NAMALWA (cell line): ENCODE data around the gene BRIP1.
"Not testable (repeated sequence)": the region's sequence is repeated elsewhere in the genome, so short reads cannot be mapped to it uniquely, and the experiment has no call there.

Experiments used
- DNase-seq: peaks from one replicate; pipeline ENCODE4 v3.0.0-alpha.2; 2015; ENCODE audit warnings: low spot score

The BRIP1 gene

GRCh38 chr17:61827649-61828395, 35.5 kb downstream of the BRIP1 start:
- no peak for DNase-seq

- not testable (repeated sequence) for DNase-seq
Measured at GRCh38 chr17:61826866-61827265, 36.5 kb downstream of the BRIP1 start.

DNA sequence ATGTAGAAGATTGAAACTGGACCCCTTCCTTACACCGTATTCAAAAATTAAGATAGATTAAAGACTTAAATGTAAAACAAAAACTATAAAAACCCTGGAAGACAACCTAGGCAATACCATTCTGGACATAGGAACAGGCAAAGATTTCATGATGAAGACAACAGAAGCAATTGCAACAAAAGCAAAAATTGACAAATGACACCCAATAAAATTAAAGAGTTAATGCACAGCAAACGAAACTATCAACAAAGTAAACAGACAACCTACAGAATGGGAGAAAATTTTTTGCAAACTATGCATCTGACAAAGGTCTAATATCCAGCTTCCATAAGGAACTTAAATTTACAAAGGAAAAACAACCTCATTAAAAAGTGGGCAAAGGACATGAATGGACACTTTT, 37.1 kb downstream of the BRIP1 start:
- DNase-seq = not testable (repeated sequence)

- no peak for DNase-seq
Measured at GRCh38 chr17:61825448-61826137, 37.7 kb downstream of the BRIP1 start.

GRCh38 chr17:61822326-61823285, 40.7 kb downstream of the BRIP1 start:
- DNase-seq = no peak

- DNase-seq = no peak
Measured at GRCh38 chr17:61821655-61822054, 41.7 kb downstream of the BRIP1 start.

DNA sequence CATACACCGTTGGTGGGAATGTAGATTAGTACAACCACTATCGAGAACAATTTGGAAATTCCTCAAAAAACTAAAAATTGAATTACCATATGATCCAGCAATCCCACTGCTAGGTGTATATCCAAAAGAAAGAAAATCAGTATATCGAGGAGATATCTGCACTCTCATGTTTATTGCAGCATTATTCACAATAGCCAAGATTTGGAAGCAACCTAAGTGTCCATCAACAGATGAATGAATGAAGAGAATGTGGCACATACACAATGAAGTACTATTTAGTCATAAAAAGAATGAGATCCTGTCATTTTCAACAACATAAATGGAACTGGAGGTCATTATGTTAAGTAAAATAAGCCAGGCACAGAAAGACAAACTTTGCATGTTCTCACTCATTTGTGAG, 44.1 kb downstream of the BRIP1 start:
- not testable (repeated sequence) for DNase-seq

DNA sequence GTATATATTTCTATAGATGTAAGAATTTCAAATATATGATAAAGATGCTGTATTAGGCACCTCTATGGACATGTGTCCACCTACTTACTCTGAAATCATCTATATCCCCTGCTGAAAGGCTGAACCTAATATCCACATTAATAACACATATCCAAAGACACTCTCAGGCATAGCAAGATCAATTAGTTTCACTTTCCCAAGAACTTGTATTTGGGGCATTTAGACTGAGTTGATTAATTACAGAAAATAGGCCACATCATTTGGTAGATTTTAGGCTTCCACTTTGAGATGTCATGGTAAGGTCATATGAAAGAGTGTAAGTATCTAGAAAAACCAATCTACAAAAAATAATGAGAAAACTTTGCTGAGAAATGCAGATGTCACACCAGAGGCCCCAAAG, 45.1 kb downstream of the BRIP1 start:
- no peak for DNase-seq

GRCh38 chr17:61817452-61817851, 45.9 kb downstream of the BRIP1 start:
- no peak for DNase-seq

GRCh38 chr17:61816538-61816937, 46.8 kb downstream of the BRIP1 start:
- peak; percentile 45 for DNase-seq

- peak; percentile 43 for DNase-seq
Measured at GRCh38 chr17:61815863-61816503, 47.3 kb downstream of the BRIP1 start.

- no peak for DNase-seq
Measured at GRCh38 chr17:61814485-61814884, 48.8 kb downstream of the BRIP1 start.

GRCh38 chr17:61813211-61813610, 50.1 kb downstream of the BRIP1 start:
- DNase-seq = no peak

- DNase-seq = no peak
Measured at GRCh38 chr17:61812747-61813146, 50.6 kb downstream of the BRIP1 start.

GRCh38 chr17:61809816-61810392, 53.4 kb downstream of the BRIP1 start:
- peak; percentile 13 for DNase-seq

DNA sequence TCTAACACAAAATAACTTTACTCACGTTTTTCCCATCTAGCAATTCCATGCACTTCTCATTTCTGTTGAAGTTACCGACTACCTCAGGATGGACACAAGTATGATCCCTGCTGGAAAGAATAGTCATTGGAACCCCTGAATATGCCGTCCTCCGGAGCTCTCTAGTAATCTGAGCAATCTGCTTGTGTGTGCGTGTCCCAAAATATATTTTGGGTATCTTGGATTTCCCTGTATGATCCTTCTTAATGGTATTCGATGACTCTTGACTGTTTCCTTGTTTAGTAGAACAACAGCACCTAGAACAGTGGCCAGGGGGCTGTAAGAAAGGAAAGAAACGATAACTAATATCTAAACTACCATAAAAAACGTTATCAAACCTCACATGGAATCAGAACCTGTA, 54.9 kb downstream of the BRIP1 start:
- DNase-seq = no peak

DNA sequence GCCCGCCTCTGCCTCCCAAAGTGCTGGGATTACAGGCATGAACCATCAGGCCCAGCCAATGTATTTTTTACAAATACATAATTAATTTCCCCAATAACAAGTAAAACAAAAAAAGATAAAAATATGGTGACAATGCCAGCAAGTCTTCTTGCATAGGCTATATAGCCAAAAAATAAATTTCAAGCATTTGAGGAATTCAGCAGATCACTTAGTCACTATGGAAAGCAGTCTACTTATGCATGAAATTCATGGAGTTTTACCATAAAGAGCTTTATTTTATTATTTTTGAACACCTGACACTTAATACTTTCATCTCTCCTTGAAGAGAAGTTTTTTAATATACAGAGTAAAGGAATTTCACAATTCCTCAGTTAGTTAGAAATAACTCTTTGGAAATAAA, 56.4 kb downstream of the BRIP1 start:
- DNase-seq = no peak

DNA sequence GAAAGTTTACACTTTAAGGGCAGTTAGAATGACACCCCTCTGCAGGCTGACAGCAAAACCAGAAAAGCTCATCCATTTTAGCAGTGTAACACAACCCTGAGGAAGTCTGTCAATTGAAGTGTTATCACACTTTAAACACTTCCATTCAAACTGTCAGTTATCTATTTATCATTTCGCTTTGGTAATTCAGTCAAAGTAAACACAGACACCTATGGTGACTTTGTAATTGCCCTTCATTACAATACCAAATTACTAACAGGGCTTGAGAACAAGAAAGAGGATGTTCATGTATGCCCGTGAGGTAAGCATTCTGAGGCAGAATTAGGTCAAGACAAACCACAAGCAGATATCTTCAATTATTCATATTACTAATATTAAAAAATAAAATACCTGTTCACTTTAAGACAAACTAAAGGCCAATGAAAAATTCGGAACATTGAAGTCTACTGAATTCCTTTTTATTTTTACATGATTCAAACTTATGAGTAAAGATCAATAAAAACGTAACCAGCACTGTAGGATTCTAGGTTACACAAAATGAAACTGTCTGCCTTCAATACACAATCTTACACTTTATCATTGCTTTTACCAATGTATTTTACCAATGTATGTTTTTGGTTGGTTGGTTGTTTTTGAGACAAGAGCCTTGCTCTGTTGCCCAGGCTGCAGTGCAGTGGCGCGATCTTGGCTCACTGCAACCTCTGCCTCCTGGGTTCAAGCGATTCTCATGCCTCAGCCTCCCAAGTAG, 57.1 kb downstream of the BRIP1 start:
- no peak for DNase-seq

DNA sequence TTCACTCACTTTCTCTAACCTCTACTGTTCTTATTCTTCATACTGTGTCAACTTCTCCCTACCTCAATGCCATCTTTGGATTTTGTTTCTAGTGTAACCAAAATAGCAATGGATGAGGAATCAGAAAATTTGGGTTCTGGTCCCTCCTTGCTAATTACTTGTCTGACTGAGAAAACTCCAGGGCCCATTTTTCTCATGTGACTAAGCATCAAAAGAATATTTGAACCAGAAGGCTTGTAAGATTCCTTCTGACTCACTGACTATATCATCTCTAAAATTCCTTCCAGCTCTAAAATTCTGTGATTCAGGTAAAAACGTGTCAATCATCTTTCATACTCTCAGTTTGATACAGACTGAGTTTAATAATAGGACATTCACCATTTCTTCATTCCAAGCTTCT, 57.9 kb downstream of the BRIP1 start:
- DNase-seq = no peak

DNA sequence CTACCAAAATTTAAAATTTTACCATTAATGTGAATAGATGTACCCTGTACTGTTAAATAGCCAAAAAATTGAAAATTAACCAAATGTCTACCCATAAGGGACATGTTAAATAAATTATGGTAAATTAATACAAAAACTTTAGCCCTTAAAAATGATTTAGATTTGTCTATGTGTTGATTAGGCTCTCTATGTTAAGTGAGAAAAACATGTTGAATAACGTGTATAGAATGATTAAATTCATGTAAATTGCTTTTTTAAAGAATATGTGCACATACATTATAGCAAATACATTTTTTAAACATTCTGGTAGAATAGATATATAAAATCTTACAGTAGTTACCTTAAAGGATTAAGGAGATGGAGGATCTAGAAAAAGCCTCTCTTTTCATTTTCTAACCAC, 59.5 kb downstream of the BRIP1 start:
- DNase-seq = no peak

DNA sequence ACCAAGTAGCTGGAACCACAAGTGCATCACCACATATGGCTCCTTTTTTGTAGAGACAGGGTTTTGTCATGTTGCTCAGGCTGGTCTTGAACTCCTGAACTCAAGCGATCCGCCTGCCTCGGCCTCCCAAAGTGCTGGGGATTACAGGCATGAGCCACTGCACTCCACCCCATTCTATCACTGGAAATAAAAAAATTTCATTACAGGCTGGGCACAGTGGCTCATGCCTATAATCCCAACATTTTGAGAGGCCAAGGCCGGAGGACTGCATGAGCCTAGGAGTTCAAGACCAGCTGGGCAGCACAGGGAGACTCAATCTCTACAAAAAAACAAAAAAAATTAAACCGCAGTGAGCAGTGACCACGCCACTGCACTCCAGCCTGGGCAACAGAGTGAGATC, 60.1 kb downstream of the BRIP1 start:
- DNase-seq = no peak
